Epithelial cell of umbilical artery (primary cell): ENCODE data around the gene ASB8. TPM values are rescaled to one million over a fixed set of nuclear protein-coding genes. Genes with fewer than 3 reads are reported as not detected.

ENCODE experiments used
- total RNA-seq: library from RNA; depleted of rRNA; stranded (reverse); fragments of >200 nt; gene quantifications from 2 replicates; pipeline ENCODE4 v1.2.3, GENCODE V29; 2014

ASB8 gene
- total RNA-seq, result 11.4 and 15.5 TPM in 2 replicates

GRCh38 chr12:48157018-48157888 is at the start of gene ASB8:
ASB8 (minus strand) TSS chr12:48157515; CDS start chr12:48153496, 4,019 bp downstream.

DNA sequence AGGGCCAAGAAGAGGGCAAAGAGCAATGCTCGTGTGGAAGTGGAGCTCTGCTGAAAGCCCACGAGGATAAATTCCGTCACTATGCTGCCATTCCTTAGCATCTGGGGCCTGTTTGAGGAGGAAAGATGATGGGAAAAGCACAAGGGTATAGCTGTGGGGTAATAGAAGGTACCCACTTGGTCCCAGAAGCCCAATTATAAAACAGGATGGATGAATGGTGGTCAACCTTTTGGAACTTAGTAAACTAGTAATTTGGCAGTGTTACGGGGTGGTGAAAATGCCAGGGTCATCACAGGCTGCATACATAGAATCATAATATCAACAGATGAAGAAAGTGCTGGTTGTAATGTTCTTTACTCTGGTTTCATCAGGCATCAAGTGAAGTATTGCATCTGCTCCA is 45.9 kb upstream of the ASB8 start, which contains the start of gene OR10AD1:
OR10AD1 (minus strand) TSS at position 101 of the 400 bp plus-strand sequence; CDS start at position 101, 0 bp downstream.

DNA sequence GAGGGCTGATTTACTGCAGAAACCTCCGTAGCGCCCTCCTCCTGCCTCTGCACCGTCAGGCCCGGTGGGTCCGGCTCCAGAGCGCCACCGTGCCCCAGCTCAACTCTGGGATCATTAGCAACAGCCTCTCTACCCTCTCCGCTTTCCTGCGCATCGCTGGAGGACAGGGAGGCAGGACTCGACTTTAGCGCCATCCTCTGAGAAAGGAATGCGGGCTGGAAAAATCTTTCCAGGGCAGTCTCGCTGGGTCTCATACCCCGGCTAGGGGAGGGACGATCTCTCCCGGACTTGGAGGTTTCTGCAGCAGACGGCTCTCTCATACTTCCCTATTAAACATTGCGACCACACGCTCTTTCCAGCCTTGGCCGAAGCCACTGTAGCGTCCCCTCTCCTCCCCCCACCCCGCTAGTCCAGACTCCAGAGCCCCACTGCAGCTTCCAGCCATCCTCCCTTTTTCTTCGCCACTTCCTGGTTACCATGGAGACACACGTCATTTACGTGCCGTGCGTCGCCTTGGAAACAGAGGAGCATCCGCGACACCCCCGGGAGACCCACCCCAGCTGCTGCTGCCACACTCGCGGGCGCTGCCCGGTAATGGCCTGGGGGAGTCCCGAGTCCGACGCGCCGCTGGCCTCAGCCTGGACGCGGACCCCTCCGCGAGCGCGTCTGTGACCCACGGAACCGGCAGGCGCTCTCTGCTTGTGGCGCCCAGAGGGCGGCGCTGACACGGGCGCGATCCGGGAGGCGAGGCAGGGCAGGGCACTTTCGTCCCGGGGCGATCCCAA is 26.0 kb upstream of the ASB8 start, which contains the start of gene CCDC184:
CCDC184 (plus strand) TSS at position 554 of the 785 bp plus-strand sequence. CDS start 479 bp downstream, outside the sequence.

DNA sequence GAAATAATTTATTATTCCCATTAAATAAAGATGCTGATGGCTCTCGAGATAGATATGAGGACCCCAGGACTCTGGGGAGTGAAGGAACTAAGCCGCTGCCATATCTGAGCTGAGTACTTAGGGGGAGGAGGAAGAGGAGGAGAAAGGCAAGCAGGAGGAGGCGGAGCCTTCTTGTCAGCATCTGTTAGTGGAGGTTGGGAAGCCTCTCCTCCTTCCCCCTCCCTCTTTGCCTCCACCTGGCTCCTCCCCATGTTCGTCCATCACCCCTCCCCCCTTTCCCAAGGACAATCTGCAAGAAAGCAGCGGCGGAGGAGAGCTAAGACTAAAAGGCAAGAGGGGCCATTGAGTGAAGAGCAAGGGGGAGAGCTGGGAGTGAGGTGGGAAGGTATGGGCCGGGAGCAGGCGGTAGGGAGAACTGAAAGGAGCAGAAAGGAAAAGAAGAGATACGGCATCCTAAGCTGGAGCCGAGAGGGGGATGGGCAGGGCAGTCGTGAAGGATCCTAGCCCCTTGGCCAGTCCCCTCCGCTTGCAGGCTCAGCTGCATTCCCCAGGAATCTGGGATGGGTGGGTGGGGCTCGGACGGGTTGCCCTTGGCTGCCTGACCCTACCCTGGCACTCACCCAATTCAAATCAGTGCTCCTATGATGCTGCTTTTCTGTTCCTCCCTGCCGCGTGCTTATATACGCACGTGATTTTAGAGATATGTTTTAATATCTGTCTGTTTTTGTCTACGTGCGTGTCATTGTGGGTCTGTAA is 38.1 kb downstream of the ASB8 start, which contains the start of gene PFKM:
PFKM (plus strand) TSS at position 287 of the 756 bp plus-strand sequence. CDS start 3,411 bp downstream, outside the sequence.

DNA sequence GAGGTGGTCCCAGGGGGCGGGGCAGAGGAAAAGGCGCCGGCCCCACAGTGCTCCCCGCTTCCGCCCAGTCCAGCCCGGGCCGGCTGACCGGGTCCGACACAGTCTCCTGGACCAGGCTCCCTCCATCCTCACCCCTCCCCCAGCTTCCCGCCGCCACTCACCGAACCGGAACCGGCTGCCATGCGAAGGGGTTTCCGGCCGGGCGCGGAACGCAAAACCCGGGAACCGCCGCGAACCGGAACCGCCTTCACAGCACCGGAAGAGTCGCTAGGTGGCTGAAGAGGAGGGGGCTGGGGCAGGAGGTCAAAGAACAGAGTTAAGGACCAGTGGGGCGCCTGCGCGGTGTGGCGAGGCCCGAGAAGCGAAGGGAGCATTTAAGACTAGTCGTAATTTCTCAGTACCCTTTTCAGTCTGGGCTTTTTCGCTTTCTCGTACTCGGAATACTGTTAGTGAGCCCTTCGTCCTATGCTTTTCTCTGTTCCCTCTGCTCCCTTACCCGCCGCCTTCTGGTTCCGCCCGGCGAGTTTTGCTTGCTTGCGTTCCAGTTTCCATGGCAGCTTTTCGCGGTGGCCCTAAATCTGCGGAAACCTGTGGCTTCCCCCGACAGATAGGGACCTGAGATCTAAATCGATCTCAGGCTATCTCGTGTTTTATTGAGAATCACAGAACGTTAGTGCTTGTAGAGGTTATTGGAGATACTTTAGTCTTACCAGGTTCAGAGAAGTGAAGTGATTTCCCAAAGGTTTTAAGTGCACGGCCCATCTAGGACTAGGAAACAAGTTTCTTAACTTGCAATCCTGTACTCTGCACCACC is 51.2 kb downstream of the ASB8 start, which contains the start of gene SENP1:
SENP1 (minus strand) TSS at position 213 of the 814 bp plus-strand sequence. CDS start 4,607 bp downstream, outside the sequence.

Other genes with a start within 250 kb of the ASB8 start
- gene TMEM106C, start 193.9 kb downstream of the ASB8 start, total RNA-seq, result 94.5 and 164 TPM in 2 replicates
- gene COL2A1, start 153.0 kb downstream of the ASB8 start, total RNA-seq, result not detected in 2 replicates
- gene SENP1, start 51.4 kb downstream of the ASB8 start, total RNA-seq, result 14.3 and 14.9 TPM in 2 replicates
- 78.0 and 98.5 TPM in 2 replicates for gene PFKM, start 38.2 kb downstream of the ASB8 start, total RNA-seq
- under 0.01 and 0.76 TPM in 2 replicates for gene CCDC184, start 26.1 kb upstream of the ASB8 start, total RNA-seq
- under 0.01 TPM in 1 of 2 replicates, not detected in the other for gene OR10AD1, start 45.8 kb upstream of the ASB8 start, total RNA-seq
- gene ZNF641, start 193.4 kb upstream of the ASB8 start, total RNA-seq, result 4.2 and 22.8 TPM in 2 replicates